GM20431 (cell line): ENCODE measurements around the gene ARMC7.
"Not testable (repeated sequence)": the region's sequence is repeated elsewhere in the genome, so short reads cannot be mapped to it uniquely, and the experiment has no call there.

ENCODE experiments used
- in situ Hi-C: fragments of 300-500 bp; cut with MseI, MboI; formaldehyde crosslinking; loops from one replicate; pipeline ENCODE4 v1.15.0; 2020; ENCODE audit warnings: low sequenced_read_pairs; ENCODE audit not compliant: unreplicated experiment

Gene ARMC7

GRCh38 chr17:75125984-75126383 lies 16.2 kb downstream of the ARMC7 start:
- in situ Hi-C loops: no loop called here

DNA sequence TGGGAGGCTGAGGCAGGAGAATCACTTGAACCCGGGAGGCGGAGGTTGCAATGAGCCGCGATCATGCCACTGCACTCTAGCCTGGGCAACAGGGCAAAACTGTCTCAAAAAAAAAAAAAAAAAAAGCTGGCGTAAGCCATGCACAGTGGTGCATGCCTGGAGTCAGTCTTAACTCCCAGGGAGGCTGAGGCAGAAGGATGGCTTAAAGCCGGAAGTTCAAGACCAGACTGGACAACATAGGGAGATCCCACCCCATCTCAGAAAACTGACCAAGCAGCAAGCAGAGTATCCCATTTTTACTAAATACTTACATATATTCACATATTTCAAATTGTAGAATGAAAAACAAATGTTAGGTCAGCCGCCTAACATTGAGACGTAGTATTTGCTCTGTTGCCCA lies 17.2 kb downstream of the ARMC7 start:
- in situ Hi-C loops: no loop called here

DNA sequence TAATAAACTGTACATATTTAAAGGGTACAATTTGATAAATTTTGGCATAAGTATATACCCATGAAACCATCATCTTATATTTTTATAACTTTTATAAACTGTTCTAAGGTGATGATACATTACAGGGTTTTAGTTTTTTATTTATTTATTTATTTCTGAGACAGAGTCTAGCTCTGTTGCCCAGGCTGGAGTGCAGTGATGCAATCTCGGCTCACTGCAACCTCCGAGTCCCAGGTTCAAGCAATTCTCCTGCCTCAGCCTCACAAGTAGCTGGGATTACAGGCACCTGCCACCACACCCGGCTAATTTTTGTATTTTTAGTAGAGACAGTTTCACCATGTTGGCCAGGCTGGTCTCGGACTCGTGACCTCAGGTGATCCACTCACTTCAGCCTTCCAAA lies 18.2 kb downstream of the ARMC7 start:
- in situ Hi-C loops: not testable (repeated sequence)

GRCh38 chr17:75128694-75129505 lies 19.1 kb downstream of the ARMC7 start:
- in situ Hi-C loops: no loop called here

GRCh38 chr17:75129576-75129975 lies 19.8 kb downstream of the ARMC7 start:
- in situ Hi-C loops: no loop called here

- in situ Hi-C loops: no loop called here
Observed at GRCh38 chr17:75130059-75130631, 20.4 kb downstream of the ARMC7 start.

DNA sequence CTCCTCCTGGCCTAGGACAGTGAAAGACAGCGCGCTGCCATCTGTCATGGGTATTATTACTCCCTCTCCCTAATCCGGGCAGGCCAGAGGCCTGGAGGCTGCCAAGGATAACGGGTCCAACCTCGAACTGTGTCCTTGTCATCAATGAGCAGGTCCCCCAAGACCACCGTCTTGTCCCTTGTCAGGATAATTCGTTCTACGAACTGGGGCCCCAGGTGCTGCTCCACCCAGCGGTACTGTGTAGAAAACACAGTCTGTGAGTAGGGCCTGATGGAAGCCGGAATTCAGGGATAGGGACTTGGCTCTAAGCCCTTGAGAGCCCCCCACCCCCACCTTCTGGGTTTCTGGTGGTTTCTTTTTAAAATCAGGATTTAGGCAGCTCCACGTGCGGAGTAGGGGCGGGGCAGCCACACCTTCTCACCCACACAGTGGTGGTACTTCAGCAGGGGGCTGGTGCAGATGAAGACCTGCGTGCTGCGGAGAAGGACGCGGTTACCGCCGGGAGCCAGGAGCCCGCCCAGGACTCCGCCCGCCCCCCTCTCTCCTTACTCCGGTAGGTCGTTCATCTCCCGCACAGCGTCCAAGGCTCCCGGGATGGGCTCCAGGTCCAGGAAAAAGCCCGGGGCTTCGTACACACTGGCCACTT lies 21.0 kb downstream of the ARMC7 start:
- in situ Hi-C loops: no loop called here

GRCh38 chr17:75131278-75132017 lies 21.7 kb downstream of the ARMC7 start, which contains the start of gene NT5C:
Gene NT5C (minus strand): TSS chr17:75131742. CDS start chr17:75131707, 35 bp downstream.
- in situ Hi-C loops: no loop called here

- in situ Hi-C loops: not testable (repeated sequence)
Observed at GRCh38 chr17:75132018-75133000, 22.5 kb downstream of the ARMC7 start.

GRCh38 chr17:75133001-75133400 lies 23.2 kb downstream of the ARMC7 start:
- in situ Hi-C loops: no loop called here

- in situ Hi-C loops: not testable (repeated sequence)
Observed at GRCh38 chr17:75133607-75134347, 24.0 kb downstream of the ARMC7 start.

DNA sequence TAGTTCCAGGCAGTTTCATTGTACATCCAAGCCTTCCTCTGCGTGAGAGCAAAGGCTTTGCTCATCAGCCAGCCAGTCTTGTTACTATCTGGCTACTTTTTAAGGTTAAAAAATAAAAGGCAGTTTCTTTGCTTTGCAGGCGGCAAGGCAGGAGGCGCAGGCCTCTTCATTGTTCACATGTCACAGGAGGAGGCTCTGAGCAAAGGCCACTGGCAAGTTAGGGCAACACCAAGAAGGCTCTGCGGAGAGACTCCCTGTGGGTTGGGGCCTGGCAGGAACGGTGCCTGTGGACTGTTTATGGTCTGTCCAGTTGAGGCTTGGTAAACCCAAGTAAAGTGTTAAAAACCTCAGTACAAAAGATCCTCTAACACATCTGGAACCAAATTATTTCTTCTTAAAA lies 25.7 kb downstream of the ARMC7 start:
- in situ Hi-C loops: no loop called here

DNA sequence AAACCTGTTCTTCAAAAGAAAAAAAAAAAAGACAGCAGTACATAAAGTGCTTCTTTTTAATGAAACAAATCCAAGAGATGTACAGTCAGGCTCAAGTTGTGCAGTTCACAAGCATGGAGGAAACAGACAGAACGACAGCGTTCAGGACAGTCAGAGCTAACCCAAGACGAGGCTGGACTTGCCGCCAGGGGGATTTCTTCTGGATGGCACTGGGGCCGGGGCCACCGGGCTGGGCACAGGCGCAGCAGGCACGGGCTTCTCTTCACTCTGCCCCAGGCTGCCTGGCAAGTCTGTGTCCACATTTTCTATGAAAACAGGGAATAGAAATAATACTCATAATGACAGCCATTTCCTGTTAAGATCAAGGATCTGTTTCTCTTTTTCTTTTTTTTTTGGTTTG lies 26.2 kb downstream of the ARMC7 start:
- in situ Hi-C loops: no loop called here

DNA sequence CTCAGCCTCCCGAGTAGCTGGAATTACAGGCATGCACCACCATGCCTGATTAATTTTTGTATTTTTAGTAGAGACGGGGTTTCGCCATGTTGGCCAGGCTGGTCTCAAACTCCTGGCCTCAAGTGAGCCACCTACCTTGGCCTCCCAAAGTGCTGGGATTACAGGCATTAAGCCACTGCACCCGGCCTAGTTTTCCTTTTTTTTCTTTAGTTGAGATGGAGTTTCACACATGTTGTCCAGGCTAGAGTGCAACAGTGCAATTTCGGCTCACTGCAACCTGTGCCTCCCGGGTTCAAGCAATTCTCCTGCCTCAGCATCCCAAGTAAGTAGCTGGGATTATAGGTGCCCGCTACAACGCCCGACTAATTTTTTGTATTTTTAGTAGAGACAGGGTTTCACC lies 28.0 kb downstream of the ARMC7 start:
- in situ Hi-C loops: not testable (repeated sequence)

GRCh38 chr17:75138519-75138918 lies 28.8 kb downstream of the ARMC7 start:
- in situ Hi-C loops: no loop called here

- in situ Hi-C loops: no loop called here
Observed at GRCh38 chr17:75142236-75142971, 32.6 kb downstream of the ARMC7 start.

- in situ Hi-C loops: no loop called here
Observed at GRCh38 chr17:75144816-75145512, 35.2 kb downstream of the ARMC7 start.
